GM12878 (cell line): ENCODE measurements around the gene MPZL3. TPM values are rescaled to one million over a fixed set of nuclear protein-coding genes. Genes with fewer than 3 reads are reported as not detected.

ENCODE experiments used
- ATAC-seq: fragments of 200-7000 bp; cut with Tn5 transposase; 3 replicates; pipeline ENCODE4 v1.9.1; 2020; ENCODE audit warnings: mild to moderate bottlenecking, moderate library complexity
- BruUV-seq: library from RNA; stranded (reverse); fragments of 400-500 nt; replicated peaks from 2 replicates; lab custom pipeline; 2021; lab: Mats Ljungman, UMichigan
- CTCF ChIA-PET: fragments of 300-600 bp; sonication (Branson Sonifier 250); formaldehyde crosslinking; extraction: SDS; loops from one replicate; lab custom pipeline; 2021; ENCODE audit warnings: inconsistent platforms; lab: Yijun Ruan, JAX
- POLR2A ChIA-PET: fragments of 350-600 bp; formaldehyde crosslinking; extraction: SDS; loops from one replicate; lab custom pipeline; 2021; ENCODE audit warnings: inconsistent platforms; lab: Charles Lee
- RAD21 ChIA-PET: fragments of 300-600 bp; sonication (Branson Sonifier 250); formaldehyde crosslinking; loops from one replicate; lab custom pipeline; 2023; ENCODE audit warnings: antibody characterized with exemption; ENCODE audit not compliant: unreplicated experiment; lab: Charles Lee
- SMC1A ChIA-PET: fragments of 300-600 bp; sonication (Branson Sonifier 250); formaldehyde crosslinking; loops from one replicate; lab custom pipeline; 2023; ENCODE audit not compliant: unreplicated experiment, uncharacterized antibody; lab: Charles Lee
- DNase-seq: peaks from one replicate; pipeline ENCODE4 v3.0.0-alpha.2; 2011; ENCODE audit warnings: low read depth, low spot score
- FAIRE-seq: peaks from 3 replicates; lab custom pipeline; 2011; peaks lifted over from hg19 to GRCh38; lab: Jason Lieb, UNC
- H2AFZ ChIP-seq: 2 replicates; pipeline ENCODE4 v1.6.0; 2011; ENCODE audit warnings: low read depth, low read length, control low read depth; ENCODE audit not compliant: control insufficient read depth
- H3K27ac ChIP-seq: 2 replicates; pipeline ENCODE4 v1.5.1; 2011; ENCODE audit warnings: control low read depth; ENCODE audit not compliant: control insufficient read depth, insufficient read depth
- H3K27me3 ChIP-seq, 2 experiments: replicated peaks in 1 of 2; 2 replicates each; pipeline versions ENCODE4 v1.6.0 to v1.6.1; 2011; ENCODE audit warnings: low read length in 1 of 2; ENCODE audit not compliant: control insufficient read depth in 2 of 2, insufficient read depth in 2 of 2
- H3K36me3 ChIP-seq, 2 experiments: 2 replicates each; pipeline ENCODE4 v1.5.1; 2011; ENCODE audit warnings: low read length in 1 of 2; ENCODE audit not compliant: control insufficient read depth in 2 of 2, insufficient read depth in 2 of 2
- H3K4me1 ChIP-seq: 2 replicates; pipeline ENCODE4 v1.6.1; 2011; ENCODE audit warnings: mild to moderate bottlenecking, low read length, moderate library complexity, mixed read lengths; ENCODE audit not compliant: control insufficient read depth, insufficient read depth
- H3K4me2 ChIP-seq: 2 replicates; pipeline ENCODE4 v1.6.0; 2011; ENCODE audit warnings: control low read depth; ENCODE audit not compliant: control insufficient read depth, insufficient read depth
- H3K4me3 ChIP-seq: fragments of 200-600 bp; sonication (generic); 2 replicates; pipeline ENCODE4 v1.5.1; 2016
- H3K79me2 ChIP-seq: 2 replicates; pipeline ENCODE4 v1.6.0; 2011; ENCODE audit warnings: low read length; ENCODE audit not compliant: control insufficient read depth, insufficient read depth
- H3K9ac ChIP-seq: 2 replicates; pipeline ENCODE4 v1.8.0; 2011; ENCODE audit warnings: low read length, control low read depth, mixed read lengths; ENCODE audit not compliant: control insufficient read depth, insufficient read depth
- H3K9me3 ChIP-seq: replicated peaks from 3 replicates; pipeline ENCODE4 v1.5.1; 2011; ENCODE audit warnings: mild to moderate bottlenecking, low read length; ENCODE audit not compliant: control insufficient read depth, insufficient read depth
- H4K20me1 ChIP-seq: 2 replicates; pipeline ENCODE4 v1.6.0; 2011; ENCODE audit not compliant: control insufficient read depth, insufficient read depth
- BCLAF1 ChIP-seq: fragments of 450-650 bp; IDR thresholded peaks from 2 replicates; pipeline ENCODE4 v1.6.1; 2017; ENCODE audit warnings: antibody characterized with exemption, mild to moderate bottlenecking, moderate library complexity
- BMI1 ChIP-seq: fragments of 450-650 bp; IDR thresholded peaks from 2 replicates; pipeline ENCODE4 v1.6.1; 2016; ENCODE audit warnings: mild to moderate bottlenecking, moderate library complexity, borderline replicate concordance
- PAX8 ChIP-seq: fragments of 450-650 bp; IDR thresholded peaks from 2 replicates; pipeline ENCODE4 v1.6.1; 2017; ENCODE audit warnings: mild to moderate bottlenecking, moderate library complexity
- ZNF274 ChIP-seq: IDR thresholded peaks from one replicate; pipeline ENCODE4 v1.8.0; 2011; ENCODE audit not compliant: insufficient read length, insufficient read depth
- ZNF384 ChIP-seq: IDR thresholded peaks from 2 replicates; pipeline ENCODE4 v1.6.1; 2012; ENCODE audit warnings: low read depth, mild to moderate bottlenecking, low read length, improper control_type of control experiment, borderline replicate concordance
- in situ Hi-C: fragments of 300-500 bp; cut with MboI; formaldehyde crosslinking; loops from 9 replicates; pipeline ENCODE4 v1.14.3; 2018; ENCODE audit warnings: mixed read lengths
- intact Hi-C: fragments of 100-400 bp; cut with micrococcal nuclease; formaldehyde crosslinking; loops from one replicate; pipeline ENCODE4 v1.14.2; 2022; ENCODE audit not compliant: unreplicated experiment
- polyA plus RNA-seq, 11 experiments: library from polyadenylated mRNA; depleted of rRNA in 4 of 11; unstranded in 6 of 11; stranded (reverse) in 5 of 11; fragments of >200 nt; fragmentation: Nextera tagmentation in 4 of 11; fragmentation: Illumina TruSeq in 1 of 11; extraction: Ambion mirVana in 4 of 11; extraction: Trizol in 1 of 11; gene quantifications; 1 replicate in 1 of 11; 2 replicates in 10 of 11; pipeline versions ENCODE4 v1.2.1 to v1.2.3, GENCODE V29; 2011 to 2016; ENCODE audit warnings: inconsistent platforms in 2 of 11, missing spikeins in 2 of 11, low read depth in 1 of 11
- total RNA-seq, 4 experiments: library from RNA; depleted of rRNA in 3 of 4; stranded (reverse); fragments of >200 nt in 3 of 4; fragmentation: Illumina TruSeq in 1 of 4; extraction: Trizol in 1 of 4; gene quantifications; 2 replicates each; pipeline versions ENCODE4 v1.2.1 to v1.2.3, GENCODE V29; 2013 to 2021

Gene MPZL3
- total and polyA plus RNA-seq, 10 of the 15 experiments (the other 5 are each of a cell fraction or from before 2014, with no cell fraction given): 2.1 to 7.5 (median 6.2) TPM

- DNase-seq (no peak), FAIRE-seq (no peak), ATAC-seq (no peak)
- intact Hi-C loops: no loop called here
- H3K27ac ChIP-seq: no peak overlapping the region
- in situ Hi-C loops: no loop called here
- H3K36me3 ChIP-seq: no peaks in the 10 kb centered on the region
- TF ChIP-seq BMI1 (no peak), BCLAF1 (no peak), ZNF384 (no peak), PAX8 (no peak), ZNF274 (no peak)
- no peak overlapping the region for H2AFZ ChIP-seq
- ChIA-PET POLR2A (no interaction called here), CTCF (interaction anchor here (1.0 to 4.7 kb wide), 10 partner anchors 16 to 146 kb away, joined by 3 to 41 read pairs (median 4); no protein-coding TSS in a partner anchor), SMC1A (interaction anchor here (0.7 to 7.0 kb wide), 7 partner anchors 12 to 94 kb away, joined by 3 to 77 read pairs (median 4); partner anchors contain the start of gene MPZL2), RAD21 (interaction anchor here (0.5 to 5.9 kb wide), 7 partner anchors 9 to 193 kb away, joined by 3 to 71 read pairs (median 4); no protein-coding TSS in a partner anchor)
- H3K4me2 ChIP-seq: no peak overlapping the region
- H3K27me3 ChIP-seq: no peaks in the 10 kb centered on the region; a peak in 2 of 4 replicates
- BruUV-seq: no TSS peak
- H3K4me1 ChIP-seq: no peaks in the 10 kb centered on the region
- no peaks in the 10 kb centered on the region for H4K20me1 ChIP-seq
- H3K9ac ChIP-seq: no peak overlapping the region
- H3K9me3 ChIP-seq: no peaks in the 10 kb centered on the region
- no peak overlapping the region for H3K4me3 ChIP-seq
- no peaks in the 10 kb centered on the region for H3K79me2 ChIP-seq
Observed at GRCh38 chr11:118289401-118289800, 37.2 kb upstream of the MPZL3 start.
